ENCODE data around the gene GLI1. TPM values are rescaled to one million over a fixed set of nuclear protein-coding genes. Genes with fewer than 3 reads are reported as not detected.
A peak's percentile ranks its signal among the peaks of the same experiment; 100 is the strongest.

The GLI1 gene
- total and polyA plus RNA-seq, 2 experiments from 2014 or later: 0.79 to 7.3 TPM

DNA sequence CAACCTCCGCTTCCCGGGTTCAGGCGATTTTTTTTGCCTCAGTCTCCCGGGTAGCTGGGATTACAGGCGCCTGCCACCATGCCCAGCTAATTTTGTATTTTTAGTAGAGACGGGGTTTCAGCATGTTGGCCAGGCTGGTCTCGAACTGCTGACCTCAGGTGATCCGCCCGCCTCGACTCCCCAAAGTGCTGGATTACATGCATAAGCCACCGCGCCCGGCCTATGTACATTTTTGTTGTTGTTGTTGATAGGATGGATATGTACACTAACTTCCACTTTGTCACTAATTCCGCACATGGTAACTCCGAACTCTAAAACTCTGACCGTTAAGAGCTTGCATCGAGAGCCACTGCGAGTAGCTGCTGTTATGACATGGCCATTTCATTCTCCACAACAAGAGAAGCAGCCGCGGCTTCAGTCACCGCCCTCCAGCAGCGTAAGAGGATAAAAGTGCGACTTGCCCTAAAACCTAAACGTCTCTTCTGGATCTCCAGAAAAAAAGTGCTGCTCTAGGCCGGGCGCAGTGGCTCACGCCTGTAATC is 27.5 kb downstream of the GLI1 start:
- H3K36me3 ChIP-seq: peaks cover 14% of the 10 kb centered on the region
- no peaks in the 10 kb centered on the region for H3K27me3 ChIP-seq
- H3K27ac ChIP-seq: no peak overlapping the region
- DNase-seq (ENCODE audit: low read depth in 1 of 2, low spot score in 1 of 2): no peak
- H3K4me3 ChIP-seq: no peak overlapping the region
- no peaks in the 10 kb centered on the region for H3K9me3 ChIP-seq (ENCODE audit: low read depth)
- H3K4me1 ChIP-seq (ENCODE audit: low read depth): peaks cover 6% of the 10 kb centered on the region
- TF ChIP-seq, protein P1, sequence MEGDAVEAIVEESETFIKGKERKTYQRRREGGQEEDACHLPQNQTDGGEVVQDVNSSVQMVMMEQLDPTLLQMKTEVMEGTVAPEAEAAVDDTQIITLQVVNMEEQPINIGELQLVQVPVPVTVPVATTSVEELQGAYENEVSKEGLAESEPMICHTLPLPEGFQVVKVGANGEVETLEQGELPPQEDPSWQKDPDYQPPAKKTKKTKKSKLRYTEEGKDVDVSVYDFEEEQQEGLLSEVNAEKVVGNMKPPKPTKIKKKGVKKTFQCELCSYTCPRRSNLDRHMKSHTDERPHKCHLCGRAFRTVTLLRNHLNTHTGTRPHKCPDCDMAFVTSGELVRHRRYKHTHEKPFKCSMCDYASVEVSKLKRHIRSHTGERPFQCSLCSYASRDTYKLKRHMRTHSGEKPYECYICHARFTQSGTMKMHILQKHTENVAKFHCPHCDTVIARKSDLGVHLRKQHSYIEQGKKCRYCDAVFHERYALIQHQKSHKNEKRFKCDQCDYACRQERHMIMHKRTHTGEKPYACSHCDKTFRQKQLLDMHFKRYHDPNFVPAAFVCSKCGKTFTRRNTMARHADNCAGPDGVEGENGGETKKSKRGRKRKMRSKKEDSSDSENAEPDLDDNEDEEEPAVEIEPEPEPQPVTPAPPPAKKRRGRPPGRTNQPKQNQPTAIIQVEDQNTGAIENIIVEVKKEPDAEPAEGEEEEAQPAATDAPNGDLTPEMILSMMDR (IDR thresholded peaks at IDR 0.05; ENCODE audit: low read depth, low read length): no peak

DNA sequence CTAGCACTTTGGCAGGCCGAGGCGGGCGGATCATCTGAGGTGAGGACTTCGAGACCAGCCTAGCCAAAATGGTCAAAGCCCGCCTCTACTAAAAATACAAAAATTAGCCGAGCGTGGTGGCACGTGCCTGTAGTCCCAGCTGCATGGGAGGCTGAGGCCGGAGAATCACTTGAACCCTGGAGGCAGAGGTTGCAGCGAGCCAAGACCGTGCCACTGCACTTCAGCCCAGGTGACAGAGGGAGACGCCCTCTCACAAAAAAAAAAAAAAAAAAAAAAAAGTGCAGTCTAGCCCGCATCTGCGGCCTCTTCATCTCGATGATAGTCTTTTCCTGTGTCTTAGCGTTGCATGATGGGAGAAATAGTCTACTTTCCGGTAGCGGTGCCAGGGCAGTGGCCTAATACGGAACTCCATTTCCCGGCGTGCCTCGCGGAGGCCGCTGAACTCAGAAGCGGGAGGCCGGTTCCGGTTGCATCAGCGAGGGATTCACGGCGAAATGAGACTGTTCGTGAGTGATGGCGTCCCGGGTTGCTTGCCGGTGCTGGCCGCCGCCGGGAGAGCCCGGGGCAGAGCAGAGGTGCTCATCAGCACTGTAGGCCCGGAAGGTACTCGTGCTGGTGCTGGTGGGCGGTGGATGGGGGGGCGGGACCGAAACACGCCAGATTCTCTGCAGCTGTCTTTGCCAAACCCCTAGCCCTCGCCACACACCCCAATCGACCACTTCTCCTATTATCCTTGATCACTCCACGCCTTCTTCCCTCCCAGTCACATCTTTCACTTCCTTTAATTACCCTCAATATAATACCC is 28.2 kb downstream of the GLI1 start, which contains the start of gene MARS1:
Gene MARS1 (plus strand): TSS at position 472 of the 805 bp plus-strand sequence. CDS start 23 bp downstream, at position 495.
- H3K27ac ChIP-seq: peak within 1 kb of the TSS; percentile 75
- peaks cover 6% of the 10 kb centered on the region for H3K4me1 ChIP-seq (ENCODE audit: low read depth)
- peaks cover 17% of the 10 kb centered on the region for H3K36me3 ChIP-seq
- H3K27me3 ChIP-seq: no peaks in the 10 kb centered on the region
- DNase-seq (ENCODE audit: low read depth in 1 of 2, low spot score in 1 of 2): peak; percentile 96 to 97
- peak within 1 kb of the TSS; percentile 98 for H3K4me3 ChIP-seq
- TF ChIP-seq, protein P1 (IDR thresholded peaks at IDR 0.05; ENCODE audit: low read depth, low read length): no peak
- no peaks in the 10 kb centered on the region for H3K9me3 ChIP-seq (ENCODE audit: low read depth)

DNA sequence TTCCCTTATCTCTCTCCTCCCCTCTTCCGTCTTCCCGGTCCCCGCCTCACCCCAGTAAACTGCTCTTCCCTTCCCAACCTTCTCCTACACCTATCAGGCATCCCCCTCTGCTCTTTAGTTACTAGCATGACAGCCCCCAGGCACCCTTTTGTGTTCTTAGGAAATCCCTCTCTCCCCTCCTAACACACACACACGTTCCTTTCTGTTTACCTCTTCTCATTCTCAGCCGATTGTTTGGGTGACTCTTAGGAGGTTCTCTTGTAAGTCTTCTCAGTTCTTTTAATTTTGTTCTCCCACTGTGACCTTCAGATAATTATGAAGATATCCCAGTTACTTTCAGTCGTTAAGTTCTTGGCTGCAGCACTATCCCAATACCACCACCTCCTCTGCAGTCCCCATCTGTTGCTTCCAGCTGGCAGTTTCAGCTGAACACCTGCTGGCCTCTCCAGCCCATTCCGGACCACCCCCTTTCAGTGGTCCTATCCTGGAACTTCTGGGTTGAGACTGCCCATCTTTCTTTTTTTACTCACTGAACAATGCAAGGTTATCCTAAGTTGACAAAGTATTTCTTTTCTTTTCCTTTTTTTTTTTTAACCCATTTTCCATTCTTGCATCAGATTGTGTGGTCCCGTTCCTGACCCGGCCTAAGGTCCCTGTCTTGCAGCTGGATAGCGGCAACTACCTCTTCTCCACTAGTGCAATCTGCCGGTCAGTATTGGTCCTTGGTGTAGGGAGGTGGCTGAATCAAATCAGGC is 29.0 kb downstream of the GLI1 start:
- peaks cover 19% of the 10 kb centered on the region for H3K36me3 ChIP-seq
- peak overlapping the region; percentile 98 for H3K4me3 ChIP-seq
- DNase-seq (ENCODE audit: low read depth in 1 of 2, low spot score in 1 of 2): no peak
- H3K27ac ChIP-seq: peak overlapping the region; percentile 75
- TF ChIP-seq, protein P1 (IDR thresholded peaks at IDR 0.05; ENCODE audit: low read depth, low read length): no peak
- no peaks in the 10 kb centered on the region for H3K27me3 ChIP-seq
- H3K9me3 ChIP-seq (ENCODE audit: low read depth): no peaks in the 10 kb centered on the region
- H3K4me1 ChIP-seq (ENCODE audit: low read depth): peaks cover 6% of the 10 kb centered on the region

DNA sequence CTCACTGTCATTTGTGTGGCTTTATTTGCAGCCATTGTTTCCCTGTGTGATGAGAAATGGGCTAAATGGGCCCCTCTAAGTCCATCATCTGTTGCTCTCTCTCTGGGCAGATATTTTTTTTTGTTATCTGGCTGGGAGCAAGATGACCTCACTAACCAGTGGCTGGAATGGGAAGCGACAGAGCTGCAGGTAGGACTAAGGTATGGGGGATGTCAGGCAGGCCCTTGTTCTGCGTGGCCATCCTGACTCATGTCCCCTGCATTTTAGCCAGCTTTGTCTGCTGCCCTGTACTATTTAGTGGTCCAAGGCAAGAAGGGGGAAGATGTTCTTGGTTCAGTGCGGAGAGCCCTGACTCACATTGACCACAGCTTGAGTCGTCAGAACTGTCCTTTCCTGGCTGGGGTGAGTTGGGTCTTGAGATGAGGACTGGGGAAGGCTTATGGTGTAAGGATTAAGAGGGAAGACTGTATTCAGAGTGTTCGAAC is 29.6 kb downstream of the GLI1 start:
- TF ChIP-seq, protein P1 (IDR thresholded peaks at IDR 0.05; ENCODE audit: low read depth, low read length): no peak
- H3K4me1 ChIP-seq (ENCODE audit: low read depth): peaks cover 6% of the 10 kb centered on the region
- H3K27me3 ChIP-seq: no peaks in the 10 kb centered on the region
- H3K4me3 ChIP-seq: peak overlapping the region; percentile 98
- no peak for DNase-seq (ENCODE audit: low read depth in 1 of 2, low spot score in 1 of 2)
- peaks cover 19% of the 10 kb centered on the region for H3K36me3 ChIP-seq
- no peak overlapping the region for H3K27ac ChIP-seq
- no peaks in the 10 kb centered on the region for H3K9me3 ChIP-seq (ENCODE audit: low read depth)

DNA sequence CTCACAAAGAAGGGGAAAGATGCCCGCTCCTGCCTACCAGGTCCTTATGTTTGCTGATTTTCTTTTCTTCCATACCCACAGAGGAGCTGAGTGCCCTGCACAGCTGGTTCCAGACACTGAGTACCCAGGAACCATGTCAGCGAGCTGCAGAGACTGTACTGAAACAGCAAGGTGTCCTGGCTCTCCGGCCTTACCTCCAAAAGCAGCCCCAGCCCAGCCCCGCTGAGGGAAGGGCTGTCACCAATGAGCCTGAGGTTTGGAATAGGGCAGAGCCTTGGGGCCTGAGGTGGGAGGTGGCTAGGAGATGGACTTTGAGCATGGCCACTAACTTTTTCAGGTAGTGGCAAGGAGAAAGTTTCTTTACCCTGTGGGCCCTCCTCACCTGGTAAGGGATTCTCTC is 30.5 kb downstream of the GLI1 start:
- peaks cover 19% of the 10 kb centered on the region for H3K36me3 ChIP-seq
- no peaks in the 10 kb centered on the region for H3K27me3 ChIP-seq
- DNase-seq (ENCODE audit: low read depth in 1 of 2, low spot score in 1 of 2): no peak
- TF ChIP-seq, protein P1 (IDR thresholded peaks at IDR 0.05; ENCODE audit: low read depth, low read length): no peak
- no peaks in the 10 kb centered on the region for H3K9me3 ChIP-seq (ENCODE audit: low read depth)
- H3K4me1 ChIP-seq (ENCODE audit: low read depth): peaks cover 6% of the 10 kb centered on the region
- no peak overlapping the region for H3K27ac ChIP-seq
- H3K4me3 ChIP-seq: no peak overlapping the region

Measured in cardiac muscle cell (in vitro differentiated cells and primary cell).